HCT116 (cell line): Measurements from ENCODE around the gene ZDHHC14. TPM values are rescaled to one million over a fixed set of nuclear protein-coding genes. Genes with fewer than 3 reads are reported as not detected.
"Not testable (repeated sequence)": the region's sequence is repeated elsewhere in the genome, so short reads cannot be mapped to it uniquely, and the experiment has no call there.

Source experiments
- ATAC-seq: fragments of 200-7000 bp; cut with Tn5 transposase; 2 replicates; pipeline ENCODE4 v1.9.1; 2020; ENCODE audit warnings: mild to moderate bottlenecking, moderate library complexity
- BruUV-seq: library from RNA; stranded (reverse); fragments of 400-500 nt; replicated peaks from 2 replicates; lab custom pipeline; 2021; lab: Mats Ljungman, UMichigan
- CTCF ChIA-PET: fragments of 300-600 bp; sonication (Branson Sonifier 250); formaldehyde crosslinking; loops from one replicate; lab custom pipeline; 2021; ENCODE audit warnings: antibody characterized with exemption; lab: Charles Lee
- POLR2A ChIA-PET: fragments of 300-600, 350-600 bp; sonication (Branson Sonifier 250); formaldehyde crosslinking; loops from one replicate; lab custom pipeline; 2021; ENCODE audit warnings: antibody characterized with exemption; lab: Charles Lee
- RAD21 ChIA-PET, 2 experiments: fragments of 300-600 bp; sonication (Branson Sonifier 250); formaldehyde crosslinking; loops; one replicate each; lab custom pipeline; 2023; ENCODE audit warnings: low total read pairs in 2 of 2; ENCODE audit not compliant: uncharacterized antibody in 2 of 2, unreplicated experiment in 2 of 2, low non-redundant PET in 1 of 2; lab: Charles Lee
- DNase-seq: peaks from one replicate; pipeline ENCODE4 v3.0.0-alpha.2; 2010; ENCODE audit warnings: low read depth, low spot score
- H2AFZ ChIP-seq: fragments of 200-600 bp; shearing (Covaris generic), sonication (generic); 2 replicates; pipeline ENCODE4 v1.6.1; 2017; ENCODE audit warnings: low read depth, mixed run types, mixed read lengths, antibody characterized with exemption, low read length; ENCODE audit not compliant: poor library complexity, severe bottlenecking
- H3K27ac ChIP-seq: 2 replicates; pipeline ENCODE4 v1.5.1; 2012; ENCODE audit warnings: low read depth, low read length
- H3K27me3 ChIP-seq: fragments of 200-600 bp; sonication (generic); 2 replicates; pipeline ENCODE4 v1.6.1; 2016; ENCODE audit warnings: mixed run types, low read length, mixed read lengths; ENCODE audit not compliant: insufficient read depth
- H3K36me3 ChIP-seq, 2 experiments: fragments of 200-500 bp in 1 of 2; fragments of 200-600 bp in 1 of 2; sonication (Bioruptor generic) in 1 of 2; sonication (generic) in 1 of 2; 2 replicates each; pipeline versions ENCODE4 v1.5.1 to v1.6.1; 2014 to 2016; ENCODE audit warnings: low read length in 2 of 2, inconsistent platforms in 1 of 2, mixed read lengths in 1 of 2, mixed run types in 1 of 2; ENCODE audit not compliant: insufficient read depth in 2 of 2, control insufficient read depth in 1 of 2
- H3K4me1 ChIP-seq, 2 experiments: fragments of 200-600 bp in 1 of 2; sonication (generic) in 1 of 2; 2 replicates each; pipeline versions ENCODE4 v1.5.1 to v1.6.1; 2012 to 2017; ENCODE audit warnings: low read length in 2 of 2, inconsistent platforms in 1 of 2, mild to moderate bottlenecking in 1 of 2, mixed read lengths in 1 of 2, mixed run types in 1 of 2, moderate library complexity in 1 of 2; ENCODE audit not compliant: insufficient read depth in 2 of 2, control insufficient read depth in 1 of 2
- H3K4me2 ChIP-seq: fragments of 200-600 bp; sonication (generic); 2 replicates; pipeline ENCODE4 v1.6.1; 2017; ENCODE audit warnings: mixed run types, low read length, mixed read lengths
- H3K4me3 ChIP-seq, 2 experiments: fragments of 200-600 bp in 1 of 2; sonication (generic) in 1 of 2; replicated peaks in 1 of 2; 2 replicates each; pipeline ENCODE4 v1.5.1; 2011 to 2016; ENCODE audit warnings: low read length in 2 of 2, control low read depth in 1 of 2, low read depth in 1 of 2, mild to moderate bottlenecking in 1 of 2, mixed read lengths in 1 of 2, mixed run types in 1 of 2
- H3K79me2 ChIP-seq: fragments of 200-600 bp; sonication (generic); 2 replicates; pipeline ENCODE4 v1.6.1; 2017; ENCODE audit warnings: mild to moderate bottlenecking, mixed run types, low read length, moderate library complexity, mixed read lengths; ENCODE audit not compliant: insufficient read depth
- H3K9ac ChIP-seq: fragments of 200-600 bp; sonication (generic); 2 replicates; pipeline ENCODE4 v1.6.1; 2016; ENCODE audit warnings: low read length, mixed read lengths
- H3K9me2 ChIP-seq: fragments of 200-600 bp; sonication (generic), shearing (Covaris generic); 2 replicates; pipeline ENCODE4 v1.6.1; 2017; ENCODE audit warnings: mixed run types, mild to moderate bottlenecking, moderate library complexity; ENCODE audit not compliant: insufficient read depth
- H3K9me3 ChIP-seq, 2 experiments: fragments of 200-500 bp in 1 of 2; fragments of 200-600 bp in 1 of 2; sonication (Bioruptor generic) in 1 of 2; sonication (generic) in 1 of 2; 2 replicates each; pipeline ENCODE4 v1.6.1; 2014 to 2017; ENCODE audit warnings: low read length in 2 of 2, mixed read lengths in 2 of 2, inconsistent platforms in 1 of 2, low read depth in 1 of 2, mild to moderate bottlenecking in 1 of 2, mixed run types in 1 of 2, moderate library complexity in 1 of 2; ENCODE audit not compliant: control insufficient read depth in 1 of 2, insufficient read depth in 1 of 2
- H4K20me1 ChIP-seq: fragments of 200-600 bp; sonication (generic), shearing (Covaris generic); 2 replicates; pipeline ENCODE4 v1.6.1; 2017; ENCODE audit warnings: mixed run types, mild to moderate bottlenecking, moderate library complexity; ENCODE audit not compliant: insufficient read depth
- CBX3 ChIP-seq: IDR thresholded peaks from 2 replicates; pipeline ENCODE4 v1.6.1; 2012; ENCODE audit warnings: low read depth
- CEBPB ChIP-seq: IDR thresholded peaks from 2 replicates; pipeline ENCODE4 v1.6.1; 2012; ENCODE audit warnings: low read depth
- EGR1 ChIP-seq: IDR thresholded peaks from 2 replicates; pipeline ENCODE4 v1.6.1; 2012; ENCODE audit warnings: low read depth
- ELF1 ChIP-seq: IDR thresholded peaks from 2 replicates; pipeline ENCODE4 v1.6.1; 2012; ENCODE audit warnings: low read depth, borderline replicate concordance
- EZH2phosphoT487 ChIP-seq: fragments of 200-600 bp; IDR thresholded peaks from 2 replicates; pipeline ENCODE4 v1.6.1; 2018; ENCODE audit warnings: antibody characterized with exemption, borderline replicate concordance
- FOSL1 ChIP-seq: IDR thresholded peaks from 2 replicates; pipeline ENCODE4 v1.6.1; 2012; ENCODE audit warnings: low read depth
- JUND ChIP-seq: IDR thresholded peaks from 2 replicates; pipeline ENCODE4 v1.6.1; 2012
- MAX ChIP-seq: IDR thresholded peaks from 2 replicates; pipeline ENCODE4 v1.6.1; 2012
- POLR2AphosphoS5 ChIP-seq: IDR thresholded peaks from 2 replicates; pipeline ENCODE4 v1.6.1; 2011; ENCODE audit warnings: mild to moderate bottlenecking, low read depth, low read length, moderate library complexity
- RAD21 ChIP-seq: IDR thresholded peaks from 2 replicates; pipeline ENCODE4 v1.6.1; 2012; ENCODE audit warnings: low read depth, mild to moderate bottlenecking
- REST ChIP-seq: IDR thresholded peaks from 2 replicates; pipeline ENCODE4 v1.6.1; 2012; ENCODE audit warnings: low read depth
- SIN3A ChIP-seq: IDR thresholded peaks from 2 replicates; pipeline ENCODE4 v1.6.1; 2012; ENCODE audit warnings: low read depth
- SP1 ChIP-seq: IDR thresholded peaks from 2 replicates; pipeline ENCODE4 v1.6.1; 2012; ENCODE audit warnings: low read depth
- TCF7L2 ChIP-seq: IDR thresholded peaks from 2 replicates; pipeline ENCODE4 v1.7.0; 2011; ENCODE audit warnings: borderline replicate concordance, inconsistent platforms; ENCODE audit not compliant: insufficient read depth, insufficient read length; ENCODE audit errors: extremely low read depth
- ZBTB33 ChIP-seq: IDR thresholded peaks from 2 replicates; pipeline ENCODE4 v1.6.1; 2011; ENCODE audit warnings: mild to moderate bottlenecking, low read length, moderate library complexity; ENCODE audit not compliant: insufficient replicate concordance; ENCODE audit errors: extremely low read depth
- ZFX ChIP-seq: fragments of 450-650 bp; IDR thresholded peaks from 2 replicates; pipeline ENCODE4 v1.6.1; 2017
- ZNF274 ChIP-seq: fragments of 200-500 bp; sonication (Bioruptor generic); IDR thresholded peaks from 2 replicates; pipeline ENCODE4 v1.6.1; 2014; ENCODE audit warnings: mild to moderate bottlenecking, low read depth, low read length, inconsistent platforms
- intact Hi-C: fragments of 100-400 bp; cut with micrococcal nuclease; formaldehyde crosslinking; loops from 2 replicates; pipeline ENCODE4 v1.10.0; 2022
- total RNA-seq: library from RNA; stranded (reverse); gene quantifications from one replicate; pipeline ENCODE4 v1.2.1, GENCODE V29; 2021; ENCODE audit not compliant: unreplicated experiment

ZDHHC14 gene
- total RNA-seq, 1 experiment from 2014 or later: 5.3 TPM

- ATAC-seq, H3K27me3 ChIP-seq, H3K79me2 ChIP-seq, RAD21 ChIA-PET, intact Hi-C loops, H3K9ac ChIP-seq, H3K9me2 ChIP-seq, H3K4me2 ChIP-seq, DNase-seq, H3K27ac ChIP-seq, POLR2A ChIA-PET, H3K4me3 ChIP-seq, H3K36me3 ChIP-seq, H3K4me1 ChIP-seq, H4K20me1 ChIP-seq, CTCF ChIA-PET, BruUV-seq, H2AFZ ChIP-seq: not testable (repeated sequence)
- H3K9me3 ChIP-seq: peaks cover 10 to 12% of the 10 kb centered on the region in 2 experiments; a peak in 2 of 4 replicates
Measured at GRCh38 chr6:157395199-157395598, 14.2 kb downstream of the ZDHHC14 start.

GRCh38 chr6:157396026-157396425 is 15.0 kb downstream of the ZDHHC14 start:
- intact Hi-C loops: no loop called here
- Histone ChIP-seq H3K4me1 (no peaks in the 10 kb centered on the region), H3K9ac (no peak overlapping the region), H3K36me3 (no peaks in the 10 kb centered on the region), H3K79me2 (0 out of 2 replicates have a peak, but pooled peaks cover 3% of the 10 kb centered on the region), H3K4me3 (no peak overlapping the region), H3K27me3 (no peaks in the 10 kb centered on the region), H3K27ac (no peak overlapping the region), H3K9me2 (no peaks in the 10 kb centered on the region), H4K20me1 (no peaks in the 10 kb centered on the region), H3K4me2 (no peak overlapping the region), H2AFZ (no peak overlapping the region), H3K9me3 (peaks cover 5 to 8% of the 10 kb centered on the region in 2 experiments; a peak in 2 of 4 replicates)
- ChIA-PET CTCF (no interaction called here), POLR2A (no interaction called here), RAD21 (no interaction called here)
- DNase-seq: no peak
- BruUV-seq: no TSS peak
- no peak for ATAC-seq
- TF ChIP-seq SP1 (no peak), SIN3A (no peak), FOSL1 (no peak), EZH2phosphoT487 (no peak), JUND (no peak), ZFX (no peak), TCF7L2 (no peak), REST (no peak), CBX3 (no peak), RAD21 (no peak), ZNF274 (no peak), EGR1 (no peak), ELF1 (no peak), MAX (no peak), CEBPB (no peak), POLR2AphosphoS5 (no peak), ZBTB33 (no peak)
